KG1 (cell line): ENCODE data around the gene B4GALNT4.
"Not testable (repeated sequence)": the region's sequence is repeated elsewhere in the genome, so short reads cannot be mapped to it uniquely, and the experiment has no call there.

Source experiments
- DNase-seq: peaks from one replicate; lab custom pipeline; 2025; lab: John Stamatoyannopoulos, UW

Gene B4GALNT4

DNA sequence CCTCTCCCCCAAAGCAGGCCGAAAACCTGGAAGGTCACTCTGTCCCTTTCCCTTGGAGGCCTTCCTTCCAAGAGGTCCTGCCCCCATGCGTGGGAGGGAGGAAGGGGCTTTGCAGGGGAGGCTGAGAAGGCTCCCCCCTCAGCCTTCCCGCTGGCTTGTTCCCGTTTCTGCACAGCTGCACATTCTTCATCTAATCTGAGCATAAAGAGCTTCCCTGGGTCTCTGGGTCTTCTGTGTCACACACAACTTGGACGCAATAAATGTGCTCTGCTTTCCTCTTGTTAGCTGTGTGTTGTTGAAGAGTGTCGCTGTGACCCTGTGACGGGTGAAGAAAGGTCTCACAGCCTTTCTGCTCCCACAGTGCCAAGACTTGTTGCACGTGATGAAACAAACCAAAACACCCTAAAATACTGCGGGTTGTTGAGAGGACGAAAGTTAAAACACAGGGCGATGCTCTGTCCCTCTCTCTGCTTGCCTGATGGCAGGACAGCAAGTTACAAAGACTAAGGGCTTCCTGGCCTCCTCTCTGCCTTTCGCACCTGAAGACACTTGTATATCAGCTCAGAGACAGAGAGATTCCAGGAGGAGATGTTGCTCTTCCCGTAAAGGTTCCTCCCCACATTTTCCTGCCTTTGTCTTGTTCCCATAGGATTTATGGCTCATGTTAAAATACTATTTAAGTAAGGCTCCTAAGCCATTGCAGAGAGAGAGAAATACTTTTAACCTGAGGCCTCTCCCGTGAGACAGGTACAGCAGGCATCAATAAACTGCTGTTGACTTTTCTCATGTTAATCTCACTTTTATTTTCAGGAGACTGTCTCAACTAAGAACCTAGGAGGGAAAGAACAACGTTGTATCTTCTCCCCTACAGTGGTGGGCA lies 33.3 kb upstream of the B4GALNT4 start:
- DNase-seq, result no peak

DNA sequence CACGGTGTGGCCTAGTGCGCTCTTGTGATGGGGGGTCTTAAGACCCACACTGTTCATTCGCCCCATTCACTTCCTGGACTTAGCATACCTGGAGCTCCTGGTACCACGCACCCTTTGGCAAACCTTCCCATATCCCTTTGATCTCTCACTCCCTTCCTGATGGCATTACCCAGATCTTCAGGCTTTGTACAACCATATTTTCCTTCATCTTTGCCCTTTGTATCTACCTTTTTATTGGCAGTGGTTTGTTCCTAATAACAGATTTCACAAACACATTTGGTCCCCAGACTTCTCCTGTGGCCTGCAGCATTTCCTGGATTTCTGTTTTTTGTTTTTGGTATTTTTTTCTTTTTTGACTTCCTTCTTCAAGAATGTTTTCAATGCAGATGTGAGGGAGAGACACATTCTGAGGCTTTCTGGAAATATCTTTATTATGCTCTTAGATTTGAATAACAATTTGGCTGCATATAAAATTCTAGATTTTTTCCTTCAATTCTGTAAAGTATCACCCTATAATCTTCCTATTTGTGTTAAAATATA lies 32.6 kb upstream of the B4GALNT4 start:
- peak; percentile 32 for DNase-seq

DNA sequence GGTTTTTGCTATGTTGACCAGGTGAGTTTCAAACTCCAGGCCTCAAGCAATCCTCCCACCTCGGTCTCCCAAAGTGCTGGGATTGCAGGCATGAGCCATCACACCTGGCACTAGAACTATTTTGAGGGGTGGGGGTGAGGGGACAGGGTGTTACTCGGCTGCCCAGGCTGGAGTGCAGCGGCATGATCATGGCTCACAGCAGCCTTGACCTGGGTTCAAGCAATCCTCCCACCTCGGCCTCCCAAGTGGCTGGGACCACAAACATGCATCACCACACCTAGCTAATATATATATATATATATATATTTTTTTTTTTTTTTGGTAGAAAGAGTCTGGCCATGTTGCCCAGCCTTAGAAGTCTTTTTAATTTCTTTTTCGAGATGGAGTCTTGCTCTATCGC lies 31.6 kb upstream of the B4GALNT4 start:
- DNase-seq, result no peak

DNA sequence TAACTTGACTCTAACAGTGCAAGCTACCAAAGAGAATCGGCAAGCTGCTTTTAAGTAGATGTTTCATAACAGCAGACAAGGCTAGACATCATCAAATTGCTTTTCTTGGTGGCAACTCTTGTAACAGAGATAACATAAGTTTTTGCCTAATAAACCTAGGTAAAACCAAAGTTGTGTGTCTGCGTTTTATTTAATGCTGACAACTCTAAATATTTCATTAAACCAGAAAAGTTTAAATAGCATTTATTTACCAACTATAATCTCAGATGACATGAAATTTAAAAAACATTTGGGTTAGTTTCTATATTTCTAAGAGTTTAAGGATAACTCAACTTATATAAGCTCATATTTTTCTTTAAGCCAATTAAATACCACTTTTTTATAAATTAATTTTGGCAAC lies 29.3 kb upstream of the B4GALNT4 start:
- DNase-seq, result no peak

DNA sequence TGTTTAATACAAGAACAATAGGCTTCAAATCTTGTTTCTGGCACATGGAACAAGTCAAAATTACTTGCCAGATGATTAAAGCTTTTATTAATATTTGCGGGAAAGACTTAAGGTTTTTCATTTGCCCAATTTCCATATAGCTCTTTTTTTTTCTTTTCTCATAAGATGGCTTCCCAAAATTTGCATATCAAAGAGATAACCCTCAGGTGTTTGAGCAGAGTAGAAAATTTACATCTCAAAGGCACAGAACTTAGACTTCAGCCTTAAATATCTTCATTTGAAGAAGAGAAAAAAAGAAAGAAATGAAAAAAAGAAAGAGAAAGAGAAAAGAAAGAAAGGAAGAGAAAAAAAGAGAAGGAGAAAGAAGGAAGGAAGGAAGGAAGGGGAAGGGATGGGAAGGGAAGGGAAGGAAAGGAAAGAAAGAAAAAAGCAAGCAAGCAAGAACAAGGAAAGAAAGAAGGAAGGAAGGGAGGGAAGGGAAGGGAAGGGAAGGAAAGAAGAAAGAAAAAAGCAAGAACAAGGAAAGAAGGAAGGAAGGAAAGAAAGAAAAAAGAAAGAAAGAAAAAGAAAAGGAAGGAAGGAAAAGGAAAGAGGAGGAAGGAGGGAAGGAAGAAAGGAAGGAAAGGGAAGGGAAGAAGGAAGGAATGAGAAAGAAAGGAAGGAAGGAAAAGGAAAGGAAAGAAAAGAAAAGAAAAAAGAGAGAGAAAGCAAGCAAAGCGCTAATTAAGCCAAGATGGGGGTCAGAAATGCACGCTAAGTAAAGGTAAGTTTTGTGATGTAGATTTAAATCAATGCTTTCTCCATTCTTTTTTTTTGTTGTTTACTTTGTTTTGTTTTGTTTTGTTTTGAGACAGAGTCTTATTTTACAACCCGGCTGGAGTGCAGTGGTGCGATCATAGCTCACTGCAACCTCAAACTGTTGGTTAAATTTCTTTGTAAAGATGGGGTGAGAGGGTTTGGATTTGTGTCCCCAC lies 28.5 kb upstream of the B4GALNT4 start:
- DNase-seq, result no peak

DNA sequence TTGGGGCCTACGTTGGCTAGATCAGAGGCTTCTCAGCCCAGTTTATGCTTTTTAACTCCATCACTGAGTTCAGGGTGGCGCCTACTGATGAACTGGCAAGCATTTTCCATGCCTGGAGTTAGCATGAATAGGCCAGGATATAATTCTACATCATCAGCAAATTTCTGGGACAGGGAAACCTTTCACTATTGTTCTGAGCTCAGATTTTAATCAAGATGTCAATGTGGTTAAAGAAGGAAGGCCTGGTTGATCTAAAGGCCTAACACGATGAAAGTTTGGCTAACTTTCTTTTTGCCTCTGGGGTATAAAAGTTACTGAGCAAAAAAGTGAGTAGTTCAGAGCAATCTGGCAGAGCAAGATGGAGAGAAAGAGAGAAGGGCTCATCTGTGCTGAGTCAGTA lies 27.0 kb upstream of the B4GALNT4 start:
- no peak for DNase-seq

DNA sequence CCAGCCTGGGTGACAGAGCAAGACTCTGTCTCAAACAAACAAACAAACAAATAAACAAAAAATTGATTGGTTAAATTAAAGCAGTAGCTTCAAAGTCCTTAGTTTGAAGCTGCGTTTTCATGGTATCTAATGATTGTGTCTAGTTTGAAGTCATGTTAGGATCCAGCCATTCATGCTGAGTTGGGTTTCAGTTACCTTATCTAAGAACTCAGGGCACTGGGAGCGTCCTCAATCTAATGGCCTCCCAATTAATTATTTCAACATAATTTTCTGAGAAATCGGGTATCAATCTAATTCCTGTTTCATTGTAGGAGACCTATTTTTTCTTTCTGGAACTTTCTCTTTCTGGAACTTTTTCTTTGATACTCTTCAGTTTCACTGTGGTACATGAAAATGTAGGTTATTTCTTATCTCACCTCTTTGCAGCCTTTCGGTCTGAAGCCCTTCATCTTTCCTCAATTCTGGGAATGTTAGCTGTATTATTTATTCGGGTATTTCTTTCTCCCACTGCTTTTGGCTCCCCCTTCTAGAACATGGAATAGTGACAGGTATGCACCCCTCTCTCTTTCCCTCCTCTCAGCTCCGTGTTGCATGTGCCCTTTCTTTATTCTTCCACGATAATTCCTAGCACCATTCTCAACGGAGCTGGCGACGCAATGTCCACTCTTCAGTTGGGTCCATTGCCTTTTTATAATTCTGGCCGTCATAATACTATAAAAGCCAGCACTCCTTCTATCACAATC lies 24.3 kb upstream of the B4GALNT4 start:
- no peak for DNase-seq

DNA sequence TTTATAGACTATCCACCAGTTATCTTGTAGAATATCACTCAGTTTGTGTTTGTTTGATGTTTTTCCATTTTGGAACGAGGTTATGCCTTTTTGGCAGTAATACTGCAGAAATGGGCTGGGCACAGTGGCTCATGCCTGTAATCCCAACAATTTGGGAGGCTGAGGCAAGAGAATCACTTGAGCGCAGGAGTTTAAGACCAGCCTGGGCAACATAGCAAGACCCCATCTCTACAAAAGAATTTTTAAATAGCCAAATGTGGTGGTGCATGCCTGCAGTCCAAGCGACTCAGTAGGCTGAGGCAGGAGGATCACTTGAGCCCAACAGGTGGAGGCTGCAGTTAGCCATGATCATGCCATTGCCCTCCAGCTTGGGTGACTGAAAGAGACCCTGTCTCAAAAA lies 22.8 kb upstream of the B4GALNT4 start:
- DNase-seq, result no peak

DNA sequence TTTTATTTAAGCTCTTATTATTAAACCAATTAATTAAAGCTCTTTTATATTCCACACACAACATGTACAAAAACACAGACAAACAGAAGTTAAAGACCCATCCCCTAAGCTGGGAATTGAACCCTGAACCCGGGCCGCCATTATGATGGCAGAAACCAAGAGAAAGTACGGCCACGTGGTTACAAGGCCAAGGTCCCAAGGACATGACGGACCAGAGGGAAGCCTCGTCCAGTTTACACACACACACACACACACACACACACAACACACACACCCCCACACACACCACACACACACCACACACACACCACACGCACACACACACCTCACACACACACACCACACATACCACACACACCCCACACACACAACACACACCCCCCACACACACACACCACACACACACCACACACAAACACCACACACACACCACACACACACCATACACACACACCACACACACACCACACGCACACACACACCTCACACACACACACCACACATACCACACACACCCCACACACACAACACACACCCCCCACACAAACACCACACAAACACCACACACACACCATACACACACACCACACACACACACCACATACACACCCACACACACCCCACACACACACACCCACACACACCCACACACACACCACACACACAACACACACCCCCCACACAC lies 19.9 kb upstream of the B4GALNT4 start:
- not testable (repeated sequence) for DNase-seq

DNA sequence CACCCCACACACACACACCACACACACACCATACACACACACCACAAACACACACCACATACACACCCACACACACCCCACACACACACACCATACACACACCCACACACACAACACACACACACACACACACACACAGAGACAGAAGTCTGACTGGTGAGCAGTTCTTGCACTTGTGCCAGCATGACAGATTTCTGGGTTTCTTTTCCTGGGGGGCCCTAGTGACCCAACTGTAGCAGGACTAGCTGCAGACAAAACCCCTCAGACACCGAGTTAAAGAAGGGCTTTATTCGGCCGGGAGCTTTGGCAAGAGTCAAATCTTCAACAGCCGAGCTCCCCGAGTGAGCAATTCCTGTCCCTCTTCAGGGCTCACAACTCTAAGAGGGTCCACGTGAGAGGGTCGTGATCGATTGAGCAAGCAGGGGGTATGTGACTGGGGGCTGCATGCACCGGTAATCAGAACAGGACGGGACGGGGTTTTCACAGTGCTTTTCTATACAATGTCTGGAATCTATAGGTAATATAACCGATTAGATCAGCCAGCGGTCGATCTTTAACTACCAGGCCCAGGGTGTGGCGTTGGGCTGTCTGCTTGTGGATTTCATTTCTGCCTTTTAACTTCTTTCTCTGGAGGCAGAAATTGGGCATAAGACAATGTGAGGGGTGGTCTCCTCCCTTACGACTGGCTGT lies 19.1 kb upstream of the B4GALNT4 start:
- DNase-seq, result not testable (repeated sequence)

DNA sequence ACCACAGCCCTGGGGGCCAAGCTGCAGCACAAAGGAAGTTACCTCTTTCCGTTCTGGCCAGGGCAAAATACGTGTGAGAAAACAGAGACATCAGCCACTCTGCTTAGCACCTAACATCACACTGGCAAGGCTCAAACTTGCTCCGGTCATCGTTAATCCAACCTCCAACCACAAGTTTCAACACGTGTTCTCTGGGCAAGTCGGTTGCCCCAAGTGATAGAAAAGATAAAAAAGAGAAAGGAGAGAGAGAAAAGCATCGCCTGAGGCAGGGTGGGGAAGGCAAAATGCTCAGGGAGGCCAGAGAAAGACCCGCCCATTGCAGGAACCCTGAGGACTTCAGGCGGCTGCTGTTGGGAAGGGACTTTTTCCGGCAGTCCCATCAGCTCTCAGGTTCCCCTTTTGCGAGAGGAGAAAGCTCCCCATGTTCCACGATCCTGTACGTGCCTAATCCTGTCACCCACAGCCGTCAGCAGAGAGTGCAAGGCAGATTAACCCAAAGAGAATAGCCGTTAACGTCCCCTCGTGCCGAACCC lies 18.5 kb upstream of the B4GALNT4 start:
- no peak for DNase-seq

DNA sequence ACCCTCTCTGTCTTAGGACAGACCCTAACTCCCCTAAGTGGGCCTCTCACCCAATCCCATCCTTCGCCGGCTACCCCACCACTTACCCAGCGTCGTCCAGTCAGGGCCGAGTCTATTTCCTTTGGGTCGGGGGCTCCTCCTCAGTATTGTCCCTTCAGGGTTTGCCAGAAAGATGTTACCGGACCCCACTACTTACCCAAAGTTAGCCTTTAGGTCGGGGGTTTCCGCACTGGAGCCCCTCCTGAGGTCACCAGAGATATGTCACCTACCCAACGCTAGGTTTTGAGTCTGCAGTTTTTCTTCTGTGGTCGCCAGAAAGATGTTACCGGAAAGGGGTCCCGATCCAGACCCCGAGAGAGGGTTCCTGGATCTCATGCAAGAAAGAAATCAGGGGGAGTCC lies 17.9 kb upstream of the B4GALNT4 start:
- no peak for DNase-seq

DNA sequence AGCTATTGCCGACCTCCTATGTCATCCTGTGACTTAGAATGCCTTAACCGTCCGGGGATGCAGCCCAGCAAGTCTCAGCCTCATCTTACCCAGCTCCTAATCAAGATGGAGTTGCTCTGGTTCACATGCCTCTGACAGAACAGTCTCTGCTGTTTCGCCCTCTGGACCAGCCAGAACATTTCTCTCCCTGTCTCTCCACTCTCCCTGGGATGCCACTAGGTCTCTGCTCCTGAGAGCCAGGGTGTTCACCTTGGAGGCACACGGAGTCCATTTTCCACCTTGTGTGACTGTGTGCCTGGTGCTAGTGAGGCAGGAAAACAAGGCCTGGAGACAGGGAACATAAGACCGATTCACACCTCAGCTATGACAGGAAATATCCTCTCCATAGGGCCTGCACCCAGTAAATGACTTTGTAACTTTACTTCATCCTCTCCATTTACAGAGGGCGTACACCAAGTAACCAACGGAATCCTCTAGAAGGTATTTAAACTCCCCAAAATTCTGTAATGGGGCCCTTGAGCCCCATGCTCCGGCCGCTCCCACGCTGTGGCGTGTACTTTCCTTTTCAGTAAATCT lies 16.8 kb upstream of the B4GALNT4 start:
- no peak for DNase-seq

DNA sequence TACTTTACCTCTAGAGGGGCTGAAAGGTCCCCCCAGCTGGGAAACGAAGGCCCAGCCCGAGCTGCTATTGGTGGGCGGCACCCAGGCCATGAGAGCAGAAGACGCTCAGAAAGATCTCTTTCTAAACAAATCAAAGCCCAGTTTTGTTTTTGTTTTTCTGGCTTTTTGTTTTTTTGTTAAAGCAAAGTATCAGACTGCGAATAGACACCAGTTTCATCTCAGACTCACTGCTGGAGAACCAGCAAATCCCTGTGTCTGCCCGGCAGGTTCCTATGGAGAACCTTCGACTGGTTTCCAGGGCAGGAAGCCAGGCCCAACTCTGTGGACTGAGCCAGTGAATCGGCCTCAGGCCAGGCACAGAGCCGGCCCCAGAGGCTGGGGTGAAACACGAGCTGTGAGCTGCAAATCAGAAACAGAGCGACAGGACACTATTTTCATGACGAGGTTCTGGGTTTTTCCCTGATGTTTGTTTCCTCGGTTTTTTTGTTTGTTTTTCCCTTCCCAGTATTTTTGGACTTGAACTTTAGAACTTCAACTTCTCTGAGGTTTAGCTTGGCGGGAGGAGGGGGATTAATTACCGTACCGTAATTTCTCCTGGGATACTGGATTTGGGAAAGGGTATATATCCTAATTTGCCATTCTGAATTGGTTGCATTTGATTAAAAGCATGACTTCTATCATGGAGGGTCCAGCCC lies 16.0 kb upstream of the B4GALNT4 start:
- DNase-seq, result no peak

DNA sequence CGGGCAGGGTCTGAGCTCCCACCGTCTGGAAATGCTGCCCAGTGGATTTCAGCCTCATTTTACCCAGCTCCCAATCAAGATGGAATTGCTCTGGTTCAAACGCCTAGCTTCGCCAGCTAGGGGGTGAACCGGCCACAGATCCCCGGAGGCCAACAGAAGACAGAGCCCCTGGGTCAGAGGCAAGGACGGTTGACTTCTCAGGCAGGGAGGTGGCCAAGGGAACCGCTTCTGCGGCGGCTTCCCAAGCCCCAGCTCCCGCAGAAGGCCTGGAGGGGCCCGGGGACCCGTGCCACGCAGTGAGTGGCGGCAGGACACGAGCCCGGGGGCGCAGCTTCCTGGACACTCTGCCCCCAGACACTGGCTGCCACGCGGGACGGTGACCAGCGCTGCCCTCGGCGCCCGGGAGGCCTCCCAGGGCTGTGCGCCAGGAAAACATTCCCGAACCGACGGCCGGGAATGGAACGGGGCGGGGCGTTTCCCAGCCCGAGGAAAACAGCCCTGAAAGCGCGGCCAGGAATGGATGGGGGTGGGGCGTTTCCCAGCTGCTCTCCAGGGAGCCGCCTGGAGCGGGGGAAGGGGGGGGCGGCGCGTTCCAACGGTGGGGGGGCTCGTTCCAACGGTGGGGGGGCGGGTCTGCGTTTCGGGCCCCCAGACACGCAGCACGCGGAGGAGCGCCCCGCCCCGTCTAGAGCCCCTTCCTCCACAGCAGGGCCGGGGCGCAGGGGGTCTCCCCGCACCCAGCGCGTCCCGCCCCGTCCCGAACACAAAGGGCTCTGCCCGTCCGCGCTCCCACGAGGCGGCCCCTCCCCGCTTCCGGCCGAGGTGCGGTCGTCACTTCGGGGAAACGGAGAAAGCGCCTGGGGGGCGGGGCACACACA lies 13.5 kb upstream of the B4GALNT4 start:
- no peak for DNase-seq

DNA sequence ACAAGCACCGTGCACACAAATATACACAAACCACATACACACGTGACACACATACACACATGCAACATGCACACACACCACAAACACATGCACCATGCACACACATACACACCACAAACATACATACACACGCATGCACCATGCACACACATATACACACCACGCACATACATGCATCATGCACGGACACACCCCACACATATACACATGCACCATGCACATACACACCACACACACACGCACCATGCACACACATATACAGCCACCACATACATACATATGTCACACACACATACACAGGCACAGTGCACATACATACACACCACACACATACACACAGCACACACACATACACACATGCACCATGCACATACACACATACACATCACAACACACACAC lies 12.7 kb upstream of the B4GALNT4 start:
- no peak for DNase-seq

DNA sequence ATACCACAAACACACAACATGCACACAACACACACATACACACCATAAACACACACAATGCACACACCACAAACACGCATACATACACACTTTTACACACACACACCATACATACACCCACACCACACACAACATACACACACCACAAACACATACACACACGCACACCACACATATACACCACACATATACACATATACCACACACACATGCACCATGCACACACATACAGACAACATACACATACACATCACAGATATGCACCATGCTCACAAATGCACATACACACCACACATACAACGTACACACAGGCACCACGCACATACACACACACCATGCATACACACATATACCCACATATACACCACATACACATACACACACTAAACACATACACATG lies 11.7 kb upstream of the B4GALNT4 start:
- no peak for DNase-seq

DNA sequence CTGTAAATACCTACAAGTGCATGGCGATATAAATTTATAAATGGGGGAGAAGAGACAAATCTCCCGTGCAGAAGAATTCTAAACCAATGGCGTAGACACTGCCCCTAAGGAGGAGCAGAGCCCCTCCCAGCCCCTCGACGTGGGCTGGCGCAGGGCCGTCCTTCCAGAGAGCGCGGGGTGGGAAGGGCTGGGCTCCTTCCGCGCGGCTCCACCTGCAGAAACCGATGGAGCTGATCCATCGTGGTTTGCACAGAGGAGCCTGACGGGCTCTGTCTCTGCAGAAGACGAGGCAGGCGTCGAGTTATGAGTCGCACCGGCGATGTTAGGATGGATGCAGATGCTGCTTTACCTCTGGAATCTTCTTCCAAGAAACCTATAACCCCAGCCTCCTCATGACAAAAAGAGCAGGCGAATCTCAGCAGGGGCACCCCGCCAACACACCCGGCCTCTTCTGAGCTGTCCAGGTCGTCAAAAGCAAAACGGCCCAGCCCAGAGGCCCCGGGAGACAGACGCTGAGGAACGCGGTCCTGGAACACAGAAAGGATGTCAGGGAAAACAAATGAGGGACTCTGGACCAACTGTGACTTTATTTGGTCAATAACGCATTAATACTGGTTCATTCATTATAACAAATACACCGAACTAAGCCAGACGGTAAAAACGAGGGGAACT lies 11.0 kb upstream of the B4GALNT4 start:
- DNase-seq, result no peak
